GM18498 (cell line): Measurements from ENCODE around the gene WDFY1.

Source experiments
- ATAC-seq: cut with Tn5 transposase; IDR thresholded peaks from one replicate; pipeline ENCODE4 v1.9.1; 2021; ENCODE audit warnings: mild to moderate bottlenecking, moderate library complexity; ENCODE audit not compliant: unreplicated experiment

Gene WDFY1

GRCh38 chr2:223930103-223930976, 14.8 kb downstream of the WDFY1 start:
- no peak for ATAC-seq

DNA sequence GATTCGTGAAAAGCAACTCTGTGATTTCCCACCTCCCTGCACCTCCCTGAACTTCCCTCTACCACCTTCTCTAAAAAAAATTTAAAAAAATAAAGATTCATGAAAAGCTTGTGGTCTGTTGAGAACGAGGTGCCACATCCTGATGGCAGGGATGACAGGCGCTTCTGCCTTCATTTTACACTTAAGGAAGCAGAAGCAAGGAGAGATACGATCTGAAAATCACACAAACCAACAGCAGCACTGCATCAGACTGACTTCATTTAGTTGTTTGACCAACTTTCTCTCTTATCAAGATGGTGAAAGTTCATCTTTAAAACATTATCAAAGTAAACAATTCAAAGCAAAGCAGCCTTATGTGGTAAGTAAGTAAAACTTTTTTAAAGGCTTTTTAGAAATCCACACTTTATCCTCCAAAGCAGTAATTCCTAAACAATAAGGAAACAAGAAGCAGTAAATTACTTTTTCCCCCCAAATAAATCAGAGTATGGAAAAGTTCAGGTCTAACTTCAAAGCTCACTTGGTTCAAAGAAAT, 15.5 kb downstream of the WDFY1 start:
- ATAC-seq, result peak; percentile 60

DNA sequence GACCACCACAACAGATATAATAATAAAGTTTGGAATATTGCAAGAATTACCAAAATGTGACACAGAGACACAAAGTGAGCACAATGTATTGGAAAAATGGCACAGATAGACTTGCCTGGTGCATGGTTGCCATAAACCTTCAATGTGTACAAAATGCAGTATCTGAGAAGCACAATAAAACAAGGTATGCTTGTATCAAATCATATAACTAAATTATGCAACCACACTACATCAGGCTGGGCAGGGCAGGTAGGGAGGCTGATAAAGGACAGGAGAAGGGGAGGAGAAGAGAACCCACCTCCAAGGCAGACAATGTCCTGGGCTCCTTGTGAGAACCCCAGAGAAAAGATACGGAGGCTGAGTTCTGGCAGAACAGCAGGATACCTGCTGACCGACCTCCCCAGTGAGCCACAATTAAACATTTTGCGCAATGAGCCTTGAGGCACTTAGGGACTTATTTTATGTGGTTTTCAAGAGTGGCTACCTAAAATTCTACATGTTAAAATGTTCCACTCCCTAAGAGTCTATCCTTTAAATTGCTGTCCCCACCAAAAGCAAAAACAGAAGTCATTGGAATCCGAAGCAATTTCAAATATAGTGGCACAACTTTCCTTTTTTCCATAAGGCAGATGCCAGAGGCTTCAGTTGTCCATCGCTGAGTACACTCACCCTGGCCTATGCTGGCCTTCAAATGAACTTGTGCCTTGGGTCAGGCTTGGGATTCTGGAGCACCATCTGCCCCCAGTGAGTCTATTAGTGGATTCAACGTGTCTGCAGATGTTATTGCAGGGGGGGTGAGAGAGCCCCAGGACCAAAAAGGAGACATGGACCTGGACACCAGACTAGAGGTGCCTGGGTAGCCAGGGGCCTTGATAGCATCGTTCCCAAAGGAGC, 16.8 kb downstream of the WDFY1 start:
- no peak for ATAC-seq

- no peak for ATAC-seq
These were observed 20.0 kb downstream of the WDFY1 start for GRCh38 chr2:223925106-223925505.

- ATAC-seq, result no peak
These were observed 21.2 kb downstream of the WDFY1 start for GRCh38 chr2:223923976-223924375.

DNA sequence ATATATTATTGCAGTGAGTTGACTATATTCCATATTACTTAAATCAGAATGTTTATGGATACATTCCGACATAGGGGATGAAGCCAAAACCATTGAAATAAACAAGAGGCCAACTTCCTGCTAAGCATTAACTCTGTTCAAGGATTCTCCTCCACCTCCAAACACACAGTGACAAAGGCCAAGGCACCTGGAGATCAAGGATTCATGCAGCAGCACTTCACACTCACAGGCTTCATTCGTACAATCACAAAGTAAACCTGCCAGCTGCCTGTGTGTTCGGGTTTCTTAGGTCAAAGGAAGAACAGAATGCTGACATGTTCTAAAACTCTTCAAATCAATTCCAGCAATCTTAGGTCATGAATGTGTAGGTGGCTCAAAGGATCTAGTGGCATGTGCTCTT, 22.8 kb downstream of the WDFY1 start:
- no peak for ATAC-seq

DNA sequence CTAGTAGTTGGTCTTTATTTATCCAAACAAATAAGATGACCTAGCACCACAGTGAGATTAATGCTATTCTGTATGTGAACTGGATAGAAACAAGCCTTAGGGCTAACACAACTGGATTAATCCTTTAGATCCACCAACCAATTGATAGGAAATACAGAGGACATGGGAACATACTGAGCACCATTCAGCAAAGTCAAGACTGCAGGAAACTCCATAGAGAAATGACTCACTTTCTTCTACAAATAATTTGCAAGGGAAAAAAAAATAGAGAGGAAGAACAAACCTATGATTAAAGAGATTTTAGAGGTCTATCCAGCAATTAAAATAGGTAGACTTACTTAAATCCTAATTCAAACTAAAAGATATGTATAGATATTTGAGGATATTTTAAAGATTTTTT, 23.9 kb downstream of the WDFY1 start:
- no peak for ATAC-seq

DNA sequence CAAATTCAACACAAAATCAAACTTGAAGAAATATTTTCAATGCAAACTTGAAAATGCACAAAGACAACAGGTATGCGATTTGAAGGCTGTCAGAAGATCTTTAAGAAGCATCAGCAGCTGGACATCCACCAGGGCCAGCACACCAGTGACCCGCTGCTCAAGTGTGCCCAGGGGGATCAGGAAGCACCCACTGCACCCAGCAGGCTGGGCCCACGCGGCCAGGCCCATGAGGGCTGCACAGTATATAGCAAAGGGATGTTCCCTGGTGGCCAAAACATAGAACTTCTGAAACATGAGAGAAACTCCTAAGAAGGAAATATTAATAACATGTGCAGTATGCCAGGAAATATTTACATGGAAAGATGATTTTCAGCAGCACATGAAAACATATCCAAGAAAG, 25.0 kb downstream of the WDFY1 start:
- no peak for ATAC-seq

DNA sequence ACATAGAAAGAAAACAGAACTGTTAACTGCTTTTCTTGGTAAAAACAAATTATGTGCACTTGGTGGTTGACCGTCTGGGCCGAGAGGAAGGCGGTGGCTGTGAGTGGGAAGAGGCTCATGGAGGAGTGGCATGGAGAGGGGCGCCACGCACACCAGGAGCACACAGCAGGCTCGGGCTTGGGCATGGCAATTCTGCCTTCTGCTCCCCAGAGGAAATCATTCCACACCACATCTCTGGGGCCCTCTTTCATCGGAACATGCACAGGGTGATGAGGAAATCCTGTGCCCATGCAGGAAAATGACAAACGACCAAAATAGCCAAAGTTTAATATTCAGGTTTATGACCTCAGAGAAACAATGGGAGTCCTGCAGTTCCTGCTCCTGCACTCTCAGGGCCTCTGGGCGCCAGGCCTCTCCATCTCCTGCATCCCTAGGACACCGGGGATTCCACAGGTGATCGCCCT, 26.4 kb downstream of the WDFY1 start:
- no peak for ATAC-seq

DNA sequence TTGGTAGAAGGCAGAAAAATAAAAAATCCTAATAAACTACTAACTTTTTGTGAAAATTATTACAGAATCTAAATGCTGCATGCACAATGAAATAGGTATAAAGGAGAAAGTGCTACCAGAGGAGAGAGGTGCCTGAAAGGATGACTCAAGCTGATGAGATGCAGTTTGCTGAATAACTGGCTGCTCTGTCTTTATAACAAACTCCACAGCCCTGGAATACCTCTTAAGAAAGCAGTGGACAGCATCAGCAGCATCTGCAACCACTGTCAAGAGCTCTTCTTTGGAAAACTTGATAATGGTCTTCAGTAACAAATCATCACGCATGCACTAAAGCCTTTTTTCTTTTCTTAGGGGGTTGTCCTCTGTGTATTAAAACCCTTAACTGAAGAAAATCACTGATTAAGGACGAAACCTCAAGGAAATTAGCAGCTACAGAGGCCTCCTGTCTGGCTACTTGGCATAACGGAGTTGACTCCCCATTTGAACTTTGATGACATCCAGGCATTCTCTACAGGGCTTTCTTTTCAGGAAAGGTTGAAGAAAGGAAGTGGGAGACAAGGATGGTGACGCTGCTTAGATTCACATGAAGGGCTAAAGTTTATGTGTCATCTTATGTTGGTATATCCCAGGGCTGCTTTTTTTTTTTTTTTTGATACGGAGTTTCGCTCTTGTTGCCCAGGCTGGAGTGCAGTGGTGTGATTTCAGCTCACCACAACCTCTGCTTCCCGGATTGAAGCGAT, 28.8 kb downstream of the WDFY1 start:
- ATAC-seq, result no peak

DNA sequence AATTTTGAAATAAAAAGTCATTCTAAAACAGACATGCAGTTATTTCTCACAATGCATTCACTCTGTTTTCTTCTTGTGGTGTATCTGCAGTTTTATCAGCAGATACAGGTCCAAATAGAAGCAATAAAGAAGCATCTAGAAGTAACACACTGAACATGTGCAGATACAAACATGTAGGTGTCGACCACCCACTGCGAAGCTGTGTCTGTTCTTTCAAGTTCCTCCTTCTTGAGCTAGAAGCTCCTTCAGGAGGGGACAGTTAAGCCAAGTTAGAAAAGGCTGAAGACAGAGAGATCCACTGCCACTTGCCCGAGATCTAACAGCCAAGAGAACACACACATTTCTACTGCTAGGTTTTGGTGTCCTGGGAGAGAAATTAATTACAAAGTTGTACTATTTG, 30.1 kb downstream of the WDFY1 start:
- ATAC-seq, result no peak

DNA sequence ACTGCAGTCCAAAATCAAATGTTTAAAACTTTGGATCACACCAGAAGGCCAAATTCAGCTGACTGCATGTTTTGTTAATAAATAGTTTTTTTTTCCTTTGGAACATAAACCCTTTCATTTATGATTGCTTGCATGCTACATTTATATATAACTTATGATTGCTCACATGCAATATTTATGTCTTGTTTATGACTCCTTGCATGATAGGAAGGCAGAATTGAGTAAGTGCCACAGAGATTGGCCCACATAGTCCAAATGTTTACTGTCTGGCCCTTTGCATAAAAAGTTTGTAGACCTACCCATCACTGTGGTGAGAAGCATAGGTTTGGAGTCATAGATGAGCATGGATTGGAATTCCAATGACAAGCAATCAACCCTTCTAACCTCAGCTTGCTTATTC, 30.8 kb downstream of the WDFY1 start:
- no peak for ATAC-seq

DNA sequence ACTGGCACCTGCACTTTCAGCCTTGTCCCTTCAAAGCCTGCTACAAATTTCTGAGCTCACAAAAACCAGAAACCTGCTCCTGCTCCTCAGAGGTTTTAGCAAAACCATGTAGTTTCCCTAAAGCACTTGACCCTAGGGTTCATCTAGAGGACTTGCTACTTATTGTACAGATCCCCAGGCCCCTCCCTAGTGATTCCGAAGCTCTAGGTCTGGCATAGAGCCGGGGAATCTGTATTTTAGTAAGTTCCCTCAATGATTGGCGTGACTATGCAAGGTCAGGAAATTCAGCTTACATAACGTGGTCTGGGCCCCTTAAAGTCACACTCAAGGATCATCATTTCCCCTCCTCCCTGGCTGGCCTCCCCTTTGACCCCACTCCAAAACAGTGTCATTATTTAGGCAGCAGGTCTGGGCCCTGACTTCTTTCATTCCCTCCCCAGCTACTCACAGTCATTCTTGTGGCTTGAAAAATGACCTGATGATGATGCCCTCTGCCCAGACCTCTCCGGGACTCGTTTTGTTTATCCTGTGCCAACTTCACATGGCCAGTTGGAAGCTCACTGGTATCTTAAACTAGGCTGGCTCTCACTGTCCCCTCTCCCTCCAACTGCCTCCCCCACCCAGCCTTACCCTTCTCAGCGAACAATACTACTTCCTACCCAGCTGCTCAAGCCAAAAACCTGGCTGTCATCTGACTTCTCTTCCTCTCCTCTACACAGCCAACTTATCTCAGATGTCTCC, 36.0 kb downstream of the WDFY1 start:
- ATAC-seq, result no peak

GRCh38 chr2:223908304-223908998, 36.7 kb downstream of the WDFY1 start:
- ATAC-seq, result no peak

- ATAC-seq, result no peak
These were observed 39.1 kb downstream of the WDFY1 start for GRCh38 chr2:223905996-223906395.

DNA sequence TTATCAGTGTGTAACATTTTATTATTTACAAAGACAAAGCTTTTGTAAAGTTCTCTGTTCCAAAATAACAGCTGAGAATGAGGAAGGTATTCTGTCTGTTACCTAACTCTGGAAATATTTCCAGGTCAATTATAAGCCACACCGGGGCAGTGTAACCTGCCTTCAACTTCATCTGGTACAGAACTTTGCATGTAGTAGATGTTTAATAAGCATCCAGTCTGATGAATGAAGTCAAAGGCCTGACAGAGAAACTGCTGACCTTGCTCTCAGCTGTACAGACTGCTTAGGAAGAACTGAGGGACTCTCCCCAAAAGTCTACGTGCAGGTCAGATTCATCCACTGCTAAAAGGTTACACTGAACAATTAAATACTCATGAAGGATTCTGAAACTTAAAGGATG, 43.3 kb downstream of the WDFY1 start:
- no peak for ATAC-seq

GRCh38 chr2:223901311-223901710, 43.8 kb downstream of the WDFY1 start:
- no peak for ATAC-seq

DNA sequence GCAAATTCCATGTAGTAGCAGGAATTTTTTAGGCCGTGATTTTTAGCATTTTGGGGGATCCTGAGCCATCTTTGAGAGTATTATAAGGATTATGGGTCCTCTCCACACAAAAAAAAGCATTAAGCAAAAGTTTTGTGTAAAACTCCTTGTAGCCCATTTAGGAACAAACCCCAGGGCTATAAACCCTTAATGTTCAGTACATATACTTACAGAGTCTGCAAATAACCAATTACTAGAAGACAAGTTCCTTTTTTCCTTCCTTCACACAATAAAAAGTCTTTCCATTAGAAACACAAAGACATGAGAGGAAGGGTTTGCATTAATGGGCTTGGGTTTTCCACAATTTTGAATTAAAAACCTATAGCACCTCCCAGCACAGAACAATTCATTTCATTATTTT, 44.6 kb downstream of the WDFY1 start:
- no peak for ATAC-seq

DNA sequence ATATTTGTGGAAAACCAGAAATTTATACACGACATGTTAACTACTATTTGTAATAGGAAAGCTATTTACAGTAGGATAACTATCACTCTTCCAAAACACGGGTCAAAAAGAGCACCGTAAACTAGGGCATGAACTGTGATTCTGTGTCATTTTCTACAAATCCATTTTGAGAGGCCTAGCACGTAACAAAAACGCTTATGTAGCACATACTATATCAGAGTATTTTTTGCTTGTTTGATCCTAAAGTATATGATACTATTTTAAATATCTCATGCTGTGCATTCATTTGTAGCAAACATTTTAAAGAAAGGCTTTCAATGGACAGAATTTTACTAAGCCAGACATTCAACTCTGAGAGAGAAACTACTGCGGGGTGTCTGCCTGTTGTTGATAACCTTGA, 45.1 kb downstream of the WDFY1 start:
- no peak for ATAC-seq
